ENCODE data around the gene LPAR5. TPM values are rescaled to one million over a fixed set of nuclear protein-coding genes. Genes with fewer than 3 reads are reported as not detected.

The LPAR5 gene
- total RNA-seq, 1 donor from 2014 or later = not detected

DNA sequence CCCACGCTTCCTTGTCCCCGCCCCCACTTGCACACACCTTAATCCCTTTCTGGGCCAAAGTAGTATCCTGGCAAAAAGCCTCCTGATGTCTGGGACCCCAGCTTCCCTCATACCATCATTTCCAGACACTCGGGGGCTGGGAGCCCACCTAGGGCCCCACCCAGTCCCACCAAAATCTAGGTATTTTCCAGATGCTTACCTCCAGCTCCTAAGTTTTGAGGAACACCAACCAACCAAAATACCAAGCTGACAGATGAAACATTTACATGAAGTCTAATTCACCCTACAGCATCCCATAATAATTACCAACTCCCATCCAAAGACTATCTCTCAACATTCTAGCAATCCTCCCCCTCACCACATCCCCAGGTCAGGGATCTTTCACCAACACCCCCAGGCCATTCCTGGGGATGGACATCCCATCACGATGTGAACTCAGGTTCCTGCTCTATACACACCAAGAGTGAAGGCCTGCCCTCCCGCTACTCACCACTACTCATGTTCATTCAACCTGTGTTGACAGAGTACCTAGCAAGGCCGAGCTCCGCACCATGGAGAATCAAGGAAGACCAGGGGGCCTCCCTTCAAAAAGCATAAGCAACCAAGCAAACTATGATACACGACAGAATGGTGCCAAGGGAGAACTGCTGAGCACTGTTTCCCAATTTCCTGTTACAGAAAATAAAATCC is 27.0 kb downstream of the LPAR5 start:
- Mint-ChIP-seq H3K9me3 (ENCODE audit: unreplicated experiment) (peaks cover 25% of the 10 kb centered on the region), H3K4me3 (ENCODE audit: unreplicated experiment) (no peak overlapping the region), H3K4me1 (ENCODE audit: low read depth, unreplicated experiment) (peaks cover 33% of the 10 kb centered on the region), H3K36me3 (ENCODE audit: unreplicated experiment) (peaks cover 9% of the 10 kb centered on the region), H3K27ac (ENCODE audit: unreplicated experiment) (no peak overlapping the region), H3K27me3 (ENCODE audit: unreplicated experiment) (peaks cover 21% of the 10 kb centered on the region)
- TF ChIP-seq, protein P1, sequence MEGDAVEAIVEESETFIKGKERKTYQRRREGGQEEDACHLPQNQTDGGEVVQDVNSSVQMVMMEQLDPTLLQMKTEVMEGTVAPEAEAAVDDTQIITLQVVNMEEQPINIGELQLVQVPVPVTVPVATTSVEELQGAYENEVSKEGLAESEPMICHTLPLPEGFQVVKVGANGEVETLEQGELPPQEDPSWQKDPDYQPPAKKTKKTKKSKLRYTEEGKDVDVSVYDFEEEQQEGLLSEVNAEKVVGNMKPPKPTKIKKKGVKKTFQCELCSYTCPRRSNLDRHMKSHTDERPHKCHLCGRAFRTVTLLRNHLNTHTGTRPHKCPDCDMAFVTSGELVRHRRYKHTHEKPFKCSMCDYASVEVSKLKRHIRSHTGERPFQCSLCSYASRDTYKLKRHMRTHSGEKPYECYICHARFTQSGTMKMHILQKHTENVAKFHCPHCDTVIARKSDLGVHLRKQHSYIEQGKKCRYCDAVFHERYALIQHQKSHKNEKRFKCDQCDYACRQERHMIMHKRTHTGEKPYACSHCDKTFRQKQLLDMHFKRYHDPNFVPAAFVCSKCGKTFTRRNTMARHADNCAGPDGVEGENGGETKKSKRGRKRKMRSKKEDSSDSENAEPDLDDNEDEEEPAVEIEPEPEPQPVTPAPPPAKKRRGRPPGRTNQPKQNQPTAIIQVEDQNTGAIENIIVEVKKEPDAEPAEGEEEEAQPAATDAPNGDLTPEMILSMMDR (IDR thresholded peaks at IDR 0.05; ENCODE audit: partially characterized antibody, unreplicated experiment) = no peak
- peak; percentile 64 for DNase-seq

DNA sequence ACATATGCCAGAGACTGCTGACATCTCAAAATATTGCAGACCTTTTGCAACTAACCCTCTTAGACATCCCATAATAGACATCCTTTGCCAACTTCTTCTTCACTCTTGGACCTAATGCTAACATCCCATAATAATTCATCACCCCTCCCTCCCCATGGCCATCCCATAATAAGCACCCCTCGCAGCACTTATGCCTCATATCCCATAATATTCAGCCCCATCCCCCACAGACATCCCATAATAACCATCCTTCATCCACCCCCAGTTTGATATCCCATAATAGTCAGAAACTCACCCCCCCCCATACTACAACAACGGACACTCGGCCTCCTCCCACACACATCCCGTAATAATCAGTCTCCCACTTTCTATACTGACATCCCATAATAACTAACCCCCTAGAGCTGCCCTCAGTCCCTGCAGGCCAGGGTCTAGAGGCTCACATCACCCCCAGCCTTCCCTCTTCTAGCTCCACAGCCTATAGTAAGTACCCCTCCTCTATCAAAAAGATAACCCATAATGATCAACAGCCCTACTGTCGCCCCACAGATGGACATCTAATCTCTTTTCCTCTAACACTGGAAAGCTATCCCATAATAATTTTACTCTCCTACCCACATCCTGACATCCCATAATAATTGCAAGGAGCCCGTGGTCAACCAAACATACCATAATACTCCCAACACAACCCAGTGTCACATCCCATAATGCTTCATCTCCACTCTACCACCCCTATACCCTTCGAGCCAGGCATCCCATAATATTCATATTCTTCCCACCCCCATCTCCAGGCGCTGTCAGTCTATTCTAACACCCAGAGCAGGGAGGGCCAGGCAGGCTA is 27.8 kb downstream of the LPAR5 start:
- Mint-ChIP-seq H3K4me1 (ENCODE audit: low read depth, unreplicated experiment) (peaks cover 34% of the 10 kb centered on the region), H3K27ac (ENCODE audit: unreplicated experiment) (no peak overlapping the region), H3K9me3 (ENCODE audit: unreplicated experiment) (peaks cover 30% of the 10 kb centered on the region), H3K36me3 (ENCODE audit: unreplicated experiment) (peaks cover 9% of the 10 kb centered on the region), H3K4me3 (ENCODE audit: unreplicated experiment) (no peak overlapping the region), H3K27me3 (ENCODE audit: unreplicated experiment) (peaks cover 25% of the 10 kb centered on the region)
- DNase-seq = no peak
- TF ChIP-seq, protein P1 (IDR thresholded peaks at IDR 0.05; ENCODE audit: partially characterized antibody, unreplicated experiment) = no peak

DNA sequence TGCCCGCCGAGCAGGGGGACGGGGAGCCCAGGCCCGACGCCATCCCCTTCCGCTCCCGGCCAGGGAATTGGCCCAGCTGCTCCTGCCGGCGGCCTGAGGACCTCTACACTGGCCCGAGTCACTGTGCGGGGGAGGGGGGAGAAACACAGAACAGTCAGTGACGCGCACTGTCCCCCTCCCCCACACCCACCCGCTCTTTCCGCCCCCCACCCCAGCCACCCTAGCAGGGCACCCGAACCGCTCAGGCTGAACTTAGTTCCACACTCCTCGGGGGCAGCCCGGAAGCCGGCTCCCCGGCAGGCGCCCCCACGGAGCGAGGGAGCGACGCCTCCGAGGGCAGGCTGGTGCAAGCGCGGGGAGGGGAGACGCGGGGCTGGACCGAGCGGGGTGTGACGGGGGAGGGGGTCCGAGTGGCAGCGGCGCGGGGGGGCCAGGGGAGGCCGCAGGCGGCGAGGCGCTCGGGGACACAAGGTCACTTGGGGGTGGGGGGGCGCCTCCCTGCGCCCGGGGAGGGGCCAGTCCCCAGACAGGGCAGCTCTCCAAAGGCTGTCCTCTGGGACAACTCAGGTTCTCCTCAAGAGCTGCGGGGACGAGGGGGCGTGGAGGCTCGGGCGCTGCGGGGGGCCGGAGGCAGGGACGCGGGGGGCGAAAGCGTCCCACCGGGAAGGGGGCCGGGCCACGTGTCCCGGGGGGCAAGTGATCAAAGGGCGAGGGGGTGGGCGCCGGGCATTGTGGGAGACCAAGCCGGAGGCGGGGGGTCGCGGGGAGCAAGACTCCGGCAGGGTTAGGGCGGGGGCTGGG is 29.2 kb downstream of the LPAR5 start:
- H3K27ac Mint-ChIP-seq (ENCODE audit: unreplicated experiment) = peak overlapping the region; percentile 95
- H3K4me3 Mint-ChIP-seq (ENCODE audit: unreplicated experiment) = peak overlapping the region; percentile 100
- H3K36me3 Mint-ChIP-seq (ENCODE audit: unreplicated experiment) = peaks cover 9% of the 10 kb centered on the region
- TF ChIP-seq, protein P1 (IDR thresholded peaks at IDR 0.05; ENCODE audit: partially characterized antibody, unreplicated experiment) = no peak
- peaks cover 33% of the 10 kb centered on the region for H3K9me3 Mint-ChIP-seq (ENCODE audit: unreplicated experiment)
- peaks cover 35% of the 10 kb centered on the region for H3K4me1 Mint-ChIP-seq (ENCODE audit: low read depth, unreplicated experiment)
- peak; percentile 79 for DNase-seq
- peaks cover 25% of the 10 kb centered on the region for H3K27me3 Mint-ChIP-seq (ENCODE audit: unreplicated experiment)

DNA sequence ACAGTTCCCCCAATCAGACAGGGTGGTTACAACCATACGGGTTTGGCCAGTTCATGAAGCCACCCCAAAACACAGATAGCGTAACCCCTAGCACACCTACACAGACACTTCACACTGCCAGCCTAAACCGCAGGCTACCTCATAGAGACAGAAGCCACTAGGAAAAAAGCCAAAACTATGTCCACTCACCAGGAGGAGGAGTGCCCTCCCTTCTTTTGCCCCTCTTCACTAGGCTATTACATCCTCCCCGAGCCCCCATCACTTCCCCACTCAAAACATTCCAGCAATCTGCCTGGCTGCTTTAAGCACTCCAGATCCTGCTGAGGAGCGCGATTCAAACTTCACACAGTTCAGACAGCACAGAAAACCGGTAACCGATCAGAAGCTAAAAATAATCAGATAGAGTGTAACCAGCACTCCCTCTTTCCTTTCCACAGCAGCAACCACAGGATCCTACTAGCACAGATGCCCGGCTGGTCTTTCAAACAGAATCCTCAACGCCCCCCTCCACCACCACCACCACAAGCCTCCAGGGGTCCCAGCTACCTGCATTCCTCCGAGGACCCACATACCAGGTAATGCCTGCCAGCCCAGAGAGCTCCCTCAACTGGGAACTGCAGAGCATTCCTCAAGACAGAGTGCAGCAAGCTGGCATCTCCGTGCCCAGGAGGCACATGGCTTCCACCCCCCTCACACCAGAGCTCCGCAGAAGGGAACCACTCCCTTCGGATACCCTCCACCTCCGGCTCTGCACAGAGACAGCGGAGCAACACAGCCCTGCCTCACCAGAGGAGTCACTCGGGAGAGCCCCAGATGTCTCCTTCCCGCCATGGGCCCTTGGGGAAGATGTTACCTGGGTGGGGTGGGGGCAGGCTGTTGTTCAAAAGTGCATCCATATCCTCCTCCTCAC is 30.1 kb downstream of the LPAR5 start:
- Mint-ChIP-seq H3K4me1 (ENCODE audit: low read depth, unreplicated experiment) (peaks cover 33% of the 10 kb centered on the region), H3K9me3 (ENCODE audit: unreplicated experiment) (peaks cover 33% of the 10 kb centered on the region), H3K27me3 (ENCODE audit: unreplicated experiment) (peaks cover 27% of the 10 kb centered on the region), H3K27ac (ENCODE audit: unreplicated experiment) (peak overlapping the region; percentile 95), H3K4me3 (ENCODE audit: unreplicated experiment) (peak overlapping the region; percentile 100), H3K36me3 (ENCODE audit: unreplicated experiment) (peaks cover 18% of the 10 kb centered on the region)
- TF ChIP-seq, protein P1 (IDR thresholded peaks at IDR 0.05; ENCODE audit: partially characterized antibody, unreplicated experiment) = peak; percentile 11
- no peak for DNase-seq

All from glutamatergic neuron (in vitro differentiated cells).